Fibroblast of peridontal ligament (primary cell): ENCODE data around the gene ENPP7.
A peak's percentile ranks its signal among the peaks of the same experiment; 100 is the strongest.

Experiments
- DNase-seq: peaks from one replicate; pipeline ENCODE4 v3.0.0-alpha.2; 2010; ENCODE audit errors: extremely low read depth

The ENPP7 gene

DNA sequence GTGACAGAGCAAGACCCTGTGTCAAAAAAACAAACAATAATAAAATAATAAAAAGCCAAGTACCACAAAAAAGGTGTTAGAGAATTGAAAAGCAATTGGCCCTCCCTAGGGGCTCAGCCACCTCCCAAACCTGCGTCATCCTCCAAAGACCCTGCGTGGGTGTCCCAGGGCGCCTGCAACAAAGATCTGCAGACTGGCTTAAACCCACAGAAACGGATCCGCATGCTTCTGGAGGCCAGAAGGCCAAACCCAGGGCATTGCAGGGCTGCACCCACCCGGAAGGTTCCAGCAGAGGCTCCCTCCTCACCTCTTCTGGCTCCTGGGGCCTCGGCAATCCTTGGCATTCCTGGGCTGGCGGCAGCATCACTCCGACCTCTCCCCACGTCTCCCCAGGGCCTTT, 1.5 kb downstream of the ENPP7 start:
- DNase-seq = no peak

DNA sequence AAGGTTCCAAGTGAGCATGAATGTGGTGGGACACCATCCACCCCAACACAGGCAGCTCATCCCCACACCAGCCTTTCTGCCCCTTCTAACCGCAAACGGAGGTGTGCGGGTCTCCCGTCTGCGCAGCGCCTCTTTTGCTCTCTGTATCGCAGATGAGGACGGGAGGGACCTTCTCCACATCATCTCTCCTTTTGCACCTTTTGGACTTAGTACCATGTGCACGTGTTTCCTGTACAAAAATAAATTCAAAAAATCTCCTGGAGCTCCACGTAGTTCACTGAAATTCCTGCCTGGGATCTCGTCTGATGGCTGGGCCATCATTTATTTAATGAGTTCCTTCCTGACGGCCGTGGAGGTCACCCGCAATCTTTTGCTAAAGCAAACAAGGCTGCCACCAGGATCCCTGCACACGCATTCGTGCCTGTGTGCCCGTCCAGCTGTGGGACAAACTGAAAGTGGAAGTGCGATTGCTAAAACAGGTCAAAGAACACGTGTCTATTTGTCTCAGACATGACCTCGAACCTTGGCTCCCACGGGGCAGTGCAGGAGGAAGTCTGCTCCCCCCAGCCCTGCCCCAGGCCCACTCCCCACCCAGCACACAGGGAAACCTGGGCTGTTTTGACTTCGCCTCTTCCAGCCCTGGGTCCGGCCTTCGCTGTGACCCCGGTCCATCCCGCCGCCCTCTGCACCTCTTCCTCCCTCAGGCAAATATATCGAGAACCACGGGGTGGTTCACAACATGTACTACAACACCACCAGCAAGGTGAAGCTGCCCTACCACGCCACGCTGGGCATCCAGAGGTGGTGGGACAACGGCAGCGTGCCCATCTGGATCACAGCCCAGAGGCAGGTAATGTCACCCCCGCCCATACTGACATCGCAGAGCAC, 2.3 kb downstream of the ENPP7 start:
- DNase-seq = no peak

DNA sequence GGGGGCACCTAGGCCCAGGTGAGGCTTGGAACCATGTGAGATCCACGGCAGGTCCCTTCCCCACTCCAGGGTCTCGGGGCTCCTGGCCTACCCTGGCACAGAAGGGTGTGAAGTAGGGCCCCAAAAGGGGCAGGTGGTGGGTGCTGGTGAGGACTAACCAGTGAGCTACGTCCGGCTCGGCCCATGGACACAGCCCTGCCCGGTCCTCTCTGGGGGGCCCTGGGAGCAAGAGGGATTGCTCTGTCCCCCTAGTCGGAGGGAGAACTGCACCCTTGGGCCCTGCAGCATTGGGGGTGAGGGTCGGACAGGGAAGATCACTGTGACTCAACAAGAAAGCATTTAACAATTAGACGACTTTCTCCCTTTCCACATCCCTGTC, 2.9 kb downstream of the ENPP7 start:
- no peak for DNase-seq

DNA sequence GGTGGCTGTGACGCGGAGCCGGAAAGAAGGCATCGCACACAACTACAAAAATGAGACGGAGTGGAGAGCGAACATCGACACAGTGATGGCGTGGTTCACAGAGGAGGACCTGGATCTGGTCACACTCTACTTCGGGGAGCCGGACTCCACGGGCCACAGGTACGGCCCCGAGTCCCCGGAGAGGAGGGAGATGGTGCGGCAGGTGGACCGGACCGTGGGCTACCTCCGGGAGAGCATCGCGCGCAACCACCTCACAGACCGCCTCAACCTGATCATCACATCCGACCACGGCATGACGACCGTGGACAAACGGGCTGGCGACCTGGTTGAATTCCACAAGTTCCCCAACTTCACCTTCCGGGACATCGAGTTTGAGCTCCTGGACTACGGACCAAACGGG, 4.4 kb downstream of the ENPP7 start:
- DNase-seq = no peak

DNA sequence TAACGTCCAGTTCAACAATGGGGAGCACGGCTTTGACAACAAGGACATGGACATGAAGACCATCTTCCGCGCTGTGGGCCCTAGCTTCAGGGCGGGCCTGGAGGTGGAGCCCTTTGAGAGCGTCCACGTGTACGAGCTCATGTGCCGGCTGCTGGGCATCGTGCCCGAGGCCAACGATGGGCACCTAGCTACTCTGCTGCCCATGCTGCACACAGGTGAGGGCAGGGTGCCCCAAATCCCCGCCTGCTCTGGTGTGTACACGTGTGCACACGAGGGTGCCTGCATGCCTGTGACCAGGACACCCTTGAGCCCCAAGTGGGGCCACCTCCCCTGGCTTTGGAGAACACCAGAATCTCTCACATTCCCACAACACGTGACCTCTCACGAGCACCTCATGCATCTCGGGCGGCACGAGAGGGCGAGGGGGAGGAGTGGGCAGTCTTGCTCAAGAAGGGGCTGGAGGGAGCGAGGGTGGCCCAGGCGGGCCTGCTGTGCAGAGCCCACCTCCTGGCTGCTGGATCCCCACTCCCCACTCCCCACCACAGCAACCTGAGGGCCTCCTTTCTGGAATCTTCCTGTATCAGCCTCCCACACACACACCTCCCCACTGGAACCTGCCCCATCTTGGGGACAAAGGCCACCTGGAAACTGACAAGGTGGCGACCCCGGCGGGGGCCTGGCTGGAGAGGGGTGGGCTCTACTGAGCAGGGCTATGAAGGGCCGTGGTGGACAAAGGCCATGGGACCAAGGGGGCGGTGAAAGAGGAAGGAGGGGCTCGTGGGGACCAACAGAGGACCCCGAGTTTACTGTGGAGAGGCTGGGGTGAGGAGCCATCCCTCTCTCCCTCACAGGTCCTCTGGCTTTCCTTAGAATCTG, 6.5 kb downstream of the ENPP7 start:
- DNase-seq = no peak

DNA sequence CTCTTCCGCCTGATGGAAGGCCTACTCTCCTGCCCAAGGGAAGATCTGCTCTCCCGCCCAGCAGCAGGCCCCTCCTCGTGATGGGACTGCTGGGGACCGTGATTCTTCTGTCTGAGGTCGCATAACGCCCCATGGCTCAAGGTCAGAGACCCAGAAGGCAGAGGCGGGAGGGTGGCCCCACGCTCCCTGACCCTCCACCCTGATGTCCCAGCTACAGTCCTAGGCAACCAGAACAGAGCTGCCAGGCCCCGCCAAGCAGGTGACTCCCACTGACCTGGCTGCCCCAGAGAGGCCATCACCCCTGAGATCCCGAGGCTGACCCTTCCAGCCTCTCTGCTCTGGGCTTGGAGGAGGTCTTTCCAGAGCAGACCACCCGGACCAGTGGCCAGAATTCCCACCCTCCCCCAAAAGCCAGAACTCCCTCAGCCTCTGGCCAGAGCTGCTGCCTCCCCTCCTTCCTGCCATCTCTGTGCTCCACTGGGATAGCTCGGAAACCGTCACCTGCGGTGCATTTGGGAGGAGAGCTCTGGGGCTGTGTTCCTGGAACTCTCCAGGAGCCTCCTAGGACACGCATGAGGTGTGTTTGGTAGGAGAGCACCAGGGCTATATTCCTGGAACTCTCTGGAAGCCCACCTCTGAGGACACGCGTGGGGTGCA, 7.3 kb downstream of the ENPP7 start:
- no peak for DNase-seq

DNA sequence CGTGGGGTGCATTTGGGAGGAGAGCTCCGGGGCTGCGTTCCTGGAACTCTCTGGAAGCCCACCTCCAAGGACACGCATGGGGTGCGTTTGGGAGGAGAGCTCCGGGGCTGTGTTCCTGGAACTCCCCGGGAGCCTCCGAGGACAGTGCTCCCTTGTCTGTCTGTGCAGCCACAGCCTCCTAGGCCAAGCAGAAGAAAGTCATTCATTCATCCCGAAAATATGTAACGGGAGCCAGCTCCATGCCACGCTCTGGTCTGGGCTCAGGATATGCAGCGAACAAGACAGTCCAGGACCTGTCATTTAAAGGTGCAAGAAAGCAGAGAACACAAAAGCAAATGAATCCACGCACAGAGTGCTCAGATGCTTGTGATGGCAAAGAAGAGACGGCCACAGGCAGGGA, 7.9 kb downstream of the ENPP7 start:
- no peak for DNase-seq

DNA sequence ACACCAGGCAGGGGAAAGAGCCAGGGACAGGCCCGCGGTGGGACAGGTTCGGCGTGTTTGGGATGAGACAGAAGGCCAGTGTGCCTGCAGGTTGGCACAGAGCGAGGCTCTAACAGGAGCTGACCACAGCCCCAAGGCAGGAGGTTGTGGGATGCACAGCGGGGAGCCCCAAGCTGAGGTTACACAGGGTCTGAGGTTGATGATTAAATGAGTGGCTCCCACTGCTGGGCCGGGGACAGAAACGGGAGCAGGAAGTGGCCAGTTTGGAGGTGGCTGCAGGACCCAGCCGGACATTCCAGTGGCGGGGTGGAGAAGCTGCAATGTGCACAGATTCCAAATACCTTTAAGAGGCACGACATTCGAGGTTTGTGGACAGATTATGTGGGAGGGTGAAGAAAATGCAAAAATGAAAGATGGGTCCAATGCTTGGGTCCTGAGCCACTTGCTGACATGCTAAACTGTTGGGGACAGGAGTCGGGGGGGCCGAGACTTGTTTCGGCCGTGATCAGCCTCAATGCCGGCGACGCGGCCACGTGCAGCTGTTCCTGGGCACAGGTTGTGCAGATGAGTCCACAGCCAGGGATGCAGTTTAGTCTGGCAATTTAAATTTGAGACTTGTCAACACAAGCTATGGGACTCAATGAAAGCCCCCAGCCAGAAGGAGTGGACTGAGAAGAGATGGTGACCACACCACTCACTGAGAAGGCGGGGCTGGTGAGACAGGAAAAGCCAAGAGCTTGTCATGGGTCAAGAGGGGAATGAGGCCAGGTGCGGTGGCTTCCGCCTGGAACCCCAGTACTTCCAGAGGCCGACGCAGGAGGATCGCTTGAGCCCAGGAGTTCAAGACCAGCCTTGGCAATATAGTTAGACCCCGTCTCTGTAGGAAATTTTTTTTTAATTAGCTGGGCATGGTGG, 8.7 kb downstream of the ENPP7 start:
- no peak for DNase-seq

DNA sequence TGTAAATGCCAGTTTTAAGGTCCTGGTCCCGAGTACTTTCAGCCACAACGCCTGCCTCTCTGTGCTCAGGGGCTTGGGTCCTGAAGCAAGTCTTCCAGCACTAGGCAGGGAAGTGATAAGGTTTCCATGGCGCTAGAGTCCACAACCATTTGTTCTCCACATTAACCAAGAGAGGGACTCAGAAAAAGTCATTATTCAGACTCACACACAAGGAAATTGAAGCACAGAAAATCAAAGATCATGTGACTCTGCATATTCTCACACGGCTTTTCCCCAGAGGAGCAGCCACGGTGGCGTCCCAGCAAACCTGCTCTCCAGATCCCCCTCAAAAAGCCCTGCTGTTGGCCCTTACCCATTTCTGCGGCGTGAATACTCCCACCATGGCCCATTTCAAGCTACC, 9.7 kb downstream of the ENPP7 start:
- no peak for DNase-seq

DNA sequence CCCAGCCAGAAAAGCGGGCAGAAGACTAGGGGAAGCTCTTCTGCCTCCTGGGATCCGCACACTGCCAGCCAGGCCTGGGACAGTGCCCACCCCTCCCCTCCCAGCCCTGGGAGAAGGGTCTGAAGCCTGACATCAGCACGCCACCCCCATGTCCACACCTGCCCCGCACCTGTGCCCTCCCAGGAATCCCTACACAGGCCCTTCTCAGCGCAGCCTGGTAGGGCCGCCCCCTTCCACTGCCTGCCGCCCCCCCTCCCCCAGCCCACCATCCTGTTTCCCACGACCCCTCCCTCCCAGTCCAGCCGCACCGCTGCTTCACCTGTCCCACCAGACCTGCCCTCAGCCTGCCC, 10.6 kb downstream of the ENPP7 start:
- DNase-seq = no peak

DNA sequence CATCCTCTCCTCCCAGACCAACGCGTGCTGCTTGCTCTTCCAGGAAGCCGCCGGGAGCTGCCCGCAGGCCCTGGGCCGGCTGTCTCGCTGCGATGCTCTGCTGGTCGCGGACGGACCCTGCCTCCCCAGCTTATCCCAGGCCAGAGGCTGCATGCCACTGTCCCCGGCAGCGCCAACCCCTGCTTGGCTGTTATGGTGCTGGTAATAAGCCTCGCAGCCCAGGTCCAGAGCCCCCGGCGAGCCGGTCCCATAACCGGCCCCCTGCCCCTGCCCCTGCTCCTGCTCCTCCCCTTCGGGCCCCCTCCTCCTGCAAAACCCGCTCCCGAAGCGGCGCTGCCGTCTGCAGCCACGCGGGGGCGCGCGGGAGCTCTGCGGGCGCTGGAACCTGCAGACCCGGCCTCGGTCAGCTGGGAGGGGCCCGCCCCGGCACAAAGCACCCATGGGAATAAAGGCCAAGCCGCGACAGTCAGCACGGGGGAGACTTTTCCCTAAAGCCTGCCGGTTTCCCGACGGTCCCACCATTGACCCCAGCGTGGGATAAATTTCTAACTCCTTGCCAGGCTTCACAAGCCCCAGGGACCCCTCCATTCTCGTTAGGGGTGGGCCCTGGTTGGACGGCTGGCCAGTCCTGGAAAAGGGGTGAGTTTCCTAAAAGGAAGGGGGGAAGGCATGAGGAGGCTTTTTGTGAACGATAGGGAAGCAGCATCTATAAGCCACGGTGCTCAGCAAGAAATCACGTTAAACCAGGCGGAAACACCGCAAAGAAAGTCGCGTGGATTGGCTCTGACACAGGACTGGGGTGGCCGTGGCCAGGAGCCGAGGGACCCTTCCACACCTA, 11.2 kb downstream of the ENPP7 start:
- peak; percentile 14 for DNase-seq

DNA sequence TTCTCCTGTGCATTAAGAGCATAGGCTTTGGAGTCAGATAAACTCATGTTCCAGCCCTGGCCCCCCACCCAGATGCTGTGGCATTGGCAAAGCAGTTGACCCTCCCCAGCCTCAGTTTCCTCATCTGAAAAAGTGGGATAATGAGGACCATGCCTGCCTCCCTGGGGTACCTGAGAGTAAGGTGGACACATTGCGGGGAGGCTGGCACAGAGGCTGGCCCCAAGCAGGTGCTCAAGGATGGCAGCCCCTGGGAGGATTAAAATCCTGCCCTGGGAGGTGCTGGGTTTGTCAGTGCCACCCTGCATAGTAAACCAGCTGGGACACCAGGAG, 11.8 kb downstream of the ENPP7 start:
- no peak for DNase-seq

DNA sequence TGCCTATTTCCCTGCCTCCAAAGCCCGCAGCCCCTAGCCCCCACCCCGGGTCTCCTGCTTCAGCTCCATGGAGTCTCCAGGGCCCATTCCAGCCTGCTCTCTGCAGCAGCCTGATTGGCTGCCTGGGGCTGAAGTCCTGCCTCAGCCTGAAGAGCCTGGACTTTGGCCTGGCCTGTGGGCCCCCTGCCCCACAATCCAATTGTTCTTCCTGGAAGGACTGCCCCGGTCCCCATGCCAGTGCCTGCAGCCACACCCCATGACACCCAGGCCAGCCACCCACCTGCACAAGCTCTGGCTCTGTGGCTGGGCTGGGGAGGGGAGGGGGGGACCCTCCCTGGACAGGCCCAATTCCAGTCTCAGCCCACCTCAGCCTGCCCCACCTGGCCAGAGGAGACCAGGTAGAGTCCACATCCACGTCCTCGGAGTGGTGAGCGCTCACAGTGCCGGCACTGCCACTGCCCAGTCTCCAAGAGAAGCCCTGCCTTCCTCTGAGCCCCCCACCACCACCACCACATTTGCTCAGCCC, 12.3 kb downstream of the ENPP7 start:
- no peak for DNase-seq

DNA sequence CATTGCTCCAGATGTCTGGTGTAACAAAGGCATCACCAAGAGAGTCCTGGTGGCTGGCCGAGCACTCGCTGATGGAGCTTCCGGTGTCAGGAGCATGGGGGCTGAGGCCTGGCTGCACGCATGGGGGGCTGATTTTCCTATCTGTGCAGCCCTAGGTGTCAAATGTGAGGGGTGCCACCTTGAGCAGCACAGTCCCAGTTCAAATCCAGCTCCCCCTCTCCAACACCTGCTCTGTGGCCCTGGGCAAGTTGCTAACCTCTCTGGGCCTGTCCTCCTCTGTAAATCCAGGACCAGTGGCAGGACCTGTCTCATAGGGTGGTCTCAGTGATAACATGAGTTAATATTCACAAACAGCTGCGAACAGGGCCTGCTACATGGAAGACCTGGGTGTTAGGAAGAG, 12.9 kb downstream of the ENPP7 start:
- no peak for DNase-seq

DNA sequence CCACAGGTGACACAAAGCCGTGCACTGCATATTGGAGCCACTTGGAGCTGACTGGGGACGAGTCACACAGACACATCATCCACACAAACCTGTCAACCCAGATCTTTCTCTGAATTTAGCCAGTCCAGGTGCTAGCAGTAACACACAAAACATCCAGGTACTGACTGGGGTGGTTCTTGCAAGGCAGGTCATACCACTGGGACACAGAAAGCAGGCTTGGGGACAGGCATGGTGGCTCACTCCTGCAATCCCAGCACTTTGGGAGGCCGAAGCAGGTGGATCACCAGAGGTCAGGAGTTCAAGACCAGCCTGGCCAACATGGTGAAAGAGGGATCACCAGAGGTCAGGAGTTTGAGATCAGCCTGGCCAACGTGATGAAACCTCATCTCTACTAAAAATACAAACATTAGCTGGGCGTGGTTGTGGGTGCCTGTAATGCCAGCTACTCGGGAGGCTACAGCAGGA, 14.9 kb downstream of the ENPP7 start:
- no peak for DNase-seq

DNA sequence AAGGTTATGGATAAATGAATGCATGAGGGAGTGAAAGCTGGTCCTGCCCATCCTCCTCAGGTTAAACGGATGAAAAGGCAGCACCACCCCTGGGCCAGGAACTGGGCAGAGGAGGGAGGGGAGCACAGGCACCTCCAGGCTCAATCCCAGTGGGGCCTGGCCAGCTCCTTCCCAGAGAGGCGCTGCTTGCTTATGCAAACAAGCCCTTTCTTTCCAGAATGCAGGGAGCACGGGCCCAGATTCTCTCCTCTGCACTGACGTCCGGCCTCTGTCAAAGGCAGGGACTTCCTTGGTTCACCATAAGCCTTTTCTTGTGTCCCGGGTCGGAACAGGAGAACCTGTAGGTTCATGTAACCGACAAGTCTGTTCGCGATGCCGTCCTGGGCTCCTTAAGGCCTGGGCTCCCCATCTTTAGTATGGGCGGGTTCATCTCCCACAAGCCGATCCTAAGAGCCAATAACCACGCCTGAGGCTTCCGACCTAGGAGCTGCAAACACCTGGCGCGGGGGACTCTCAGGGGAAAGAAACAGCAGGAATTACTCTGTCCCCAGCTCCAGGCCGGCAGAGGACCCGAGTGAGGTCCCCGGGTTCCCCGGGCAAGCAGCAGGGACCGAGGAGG, 16.3 kb downstream of the ENPP7 start:
- DNase-seq = no peak

DNA sequence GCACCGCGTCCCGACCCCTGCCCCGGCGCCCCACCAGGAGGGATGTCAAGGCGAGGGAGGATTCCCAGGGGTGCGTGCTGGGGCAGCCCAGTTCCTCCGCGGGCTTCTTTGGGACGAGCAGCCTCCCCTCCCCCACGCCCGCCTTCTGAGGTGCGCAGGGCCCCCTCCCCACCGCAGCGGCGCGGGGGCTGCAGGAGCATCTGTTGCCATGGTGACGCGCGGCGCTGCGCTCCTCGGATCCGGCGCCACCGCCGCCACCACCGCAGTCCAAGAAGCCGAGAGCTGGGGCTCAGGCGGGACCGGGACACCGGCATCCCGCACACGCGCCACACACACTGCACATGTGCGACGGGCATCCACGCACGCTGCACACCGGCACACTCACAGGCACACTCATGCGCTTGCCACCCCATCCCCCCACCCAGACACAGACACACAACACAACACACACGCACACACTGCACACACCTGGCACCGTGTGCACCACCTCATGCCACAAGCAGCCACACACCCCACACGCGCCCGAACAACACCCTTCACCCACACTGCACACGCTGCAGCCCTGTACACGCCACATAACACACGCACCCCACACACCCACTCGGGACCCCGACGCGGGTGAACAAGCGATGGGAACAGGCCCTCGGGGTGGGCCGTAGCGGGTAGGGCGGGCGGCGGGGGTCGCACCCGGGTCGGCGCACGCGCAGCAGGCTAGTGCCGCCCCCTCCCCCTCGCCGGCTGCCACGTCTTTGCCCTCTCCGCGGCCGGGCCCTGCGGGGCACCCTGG, 17.0 kb downstream of the ENPP7 start:
- DNase-seq = no peak

DNA sequence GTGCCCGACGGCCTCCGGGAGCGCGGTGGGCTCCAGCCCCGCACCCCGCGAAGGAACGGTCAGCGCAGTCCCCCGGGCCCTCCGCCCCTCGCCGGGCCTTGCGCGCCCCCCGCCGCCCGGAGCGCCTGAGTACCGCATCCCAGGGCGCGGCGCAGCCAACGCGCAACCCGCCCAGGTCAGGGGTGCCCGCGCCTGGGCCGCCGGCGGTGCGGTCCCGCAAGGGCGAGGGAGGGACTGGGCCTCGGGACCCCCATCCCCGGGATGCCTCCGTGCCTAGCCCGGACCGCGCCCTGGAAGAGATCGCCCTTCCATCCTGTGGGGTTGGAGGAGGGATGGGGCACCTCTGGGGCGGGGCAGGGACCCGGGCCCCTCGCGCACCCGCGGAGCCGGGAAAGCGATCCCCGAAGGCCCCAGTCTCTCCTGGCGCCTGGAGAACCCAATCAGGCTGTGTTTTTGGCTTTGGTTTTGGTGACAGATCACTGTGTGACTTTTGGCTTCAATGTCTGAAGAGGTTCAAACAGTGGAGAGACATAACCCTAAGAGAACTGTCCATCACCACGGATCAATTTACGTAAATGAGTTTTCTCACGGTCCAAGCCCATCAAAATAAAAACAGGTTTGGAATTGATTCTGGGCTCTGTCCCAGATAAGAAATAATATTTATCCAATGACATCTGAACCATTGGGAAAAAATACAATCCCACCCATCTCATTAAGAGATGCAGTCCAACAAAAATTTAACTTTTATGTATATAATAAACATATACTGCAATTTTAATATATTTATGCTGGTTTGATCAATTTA, 17.8 kb downstream of the ENPP7 start:
- DNase-seq = no peak
